Tibial nerve (tissue), 4 donors: ENCODE measurements around the gene R3HDM4. TPM values are rescaled to one million over a fixed set of nuclear protein-coding genes. Genes with fewer than 3 reads are reported as not detected.
"Not testable (repeated sequence)": the region's sequence is repeated elsewhere in the genome, so short reads cannot be mapped to it uniquely, and the experiment has no call there.

Experiments
- DNase-seq, 2 donors: peaks; one replicate each; pipeline ENCODE4 v3.0.0-alpha.2; 2019; ENCODE audit warnings: low spot score in 2 of 2
- H3K27ac ChIP-seq, 4 donors: fragments of 200-600 bp; sonication (generic) in 3 of 4; one replicate each; pipeline ENCODE4 v1.5.1; 2017 to 2019; ENCODE audit warnings: mild to moderate bottlenecking in 1 of 4
- H3K27me3 ChIP-seq, 2 donors: fragments of 200-600 bp; sonication (generic) in 1 of 2; one replicate each; pipeline versions ENCODE4 v1.5.1 to v1.6.0; 2017 to 2019
- H3K36me3 ChIP-seq, 3 donors: fragments of 200-600 bp; sonication (generic); one replicate each; pipeline ENCODE4 v1.5.1; 2018 to 2019
- H3K4me1 ChIP-seq, 4 donors: fragments of 200-600 bp; sonication (generic) in 3 of 4; one replicate each; pipeline ENCODE4 v1.5.1; 2017 to 2019
- H3K4me3 ChIP-seq, 4 donors: fragments of 200-600 bp; sonication (generic) in 3 of 4; one replicate each; pipeline ENCODE4 v1.5.1; 2017 to 2019; ENCODE audit warnings: mild to moderate bottlenecking in 1 of 4, moderate library complexity in 1 of 4
- H3K9me3 ChIP-seq, 4 donors: fragments of 200-600 bp; sonication (generic) in 3 of 4; one replicate each; pipeline ENCODE4 v1.5.1; 2017 to 2019
- EP300 ChIP-seq, 2 donors: sonication (generic); formaldehyde crosslinking; IDR thresholded peaks; one replicate each; pipeline ENCODE4 v1.6.1; 2017; ENCODE audit warnings: antibody characterized with exemption in 2 of 2, mild to moderate bottlenecking in 1 of 2
- POLR2A ChIP-seq, 2 donors: fragments of 450-650 bp; IDR thresholded peaks; one replicate each; pipeline ENCODE4 v1.6.1; 2017; ENCODE audit warnings: antibody characterized with exemption in 2 of 2, mild to moderate bottlenecking in 2 of 2, moderate library complexity in 2 of 2
- WGBS, 2 donors: methylation state at CpG; one replicate each; pipeline ENCODE4 v1.1.5; 2018; 5-methylcytosine and 5-hydroxymethylcytosine counted together
- total RNA-seq, 4 donors: library from RNA; depleted of rRNA; stranded (reverse); fragments of >200 nt; gene quantifications; one replicate each; pipeline ENCODE4 v1.1.0, GENCODE V29; 2016
- TF ChIP-seq, protein P1 (sequence below), 5 experiments: fragments of 200-600 bp in 3 of 5; fragments of 450-650 bp in 2 of 5; sonication (generic) in 3 of 5; IDR thresholded peaks; one replicate each; pipeline ENCODE4 v1.5.1; 2016 to 2019; ENCODE audit warnings: antibody characterized with exemption in 5 of 5, mild to moderate bottlenecking in 3 of 5, moderate library complexity in 2 of 5

The R3HDM4 gene
- total RNA-seq, 4 donors from 2014 or later, result 30.2 to 47.7 (median 37.6) TPM

DNA sequence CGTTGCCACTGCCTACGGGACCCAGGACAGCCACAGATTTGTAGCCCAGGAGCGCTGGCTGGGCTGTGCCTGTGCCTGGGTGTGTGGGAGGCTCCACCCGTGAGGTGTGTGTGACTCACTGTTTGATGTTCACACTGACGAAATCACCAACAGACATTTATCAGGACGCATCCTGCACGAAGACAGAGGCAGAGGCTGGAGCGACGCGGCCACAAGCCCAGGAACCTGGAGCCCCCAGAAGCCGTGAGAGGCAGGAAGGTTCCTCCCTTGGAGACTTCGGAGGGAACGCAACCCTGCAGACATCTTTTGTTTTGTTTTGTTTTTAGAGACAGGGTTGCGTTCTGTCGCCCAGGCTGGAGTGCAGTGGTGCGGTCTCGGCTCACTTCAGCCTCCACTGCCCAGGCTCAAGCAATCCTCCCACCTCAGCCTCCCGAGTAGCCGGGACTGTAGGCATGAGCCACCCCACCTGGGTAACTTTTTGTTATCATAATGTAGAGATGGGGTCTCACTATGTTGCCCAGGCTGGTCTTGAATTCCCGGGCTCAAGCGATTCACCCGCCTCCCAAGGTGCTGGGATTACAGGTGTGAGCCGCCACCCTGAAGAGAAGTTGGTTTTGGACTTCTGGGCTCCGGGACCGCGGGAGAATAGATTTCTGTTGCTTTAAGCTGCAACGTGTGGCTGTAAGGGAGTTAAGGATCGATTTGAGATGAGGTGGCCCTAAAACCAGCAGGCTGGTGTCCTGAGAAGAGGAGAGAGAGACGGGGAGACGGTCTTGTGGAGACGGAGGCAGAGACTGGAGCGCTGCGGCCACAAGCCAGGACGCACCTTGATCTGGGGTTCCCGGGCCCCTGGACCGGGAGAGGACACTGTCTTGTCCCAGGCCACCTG is 46.2 kb upstream of the R3HDM4 start:
- no peak for DNase-seq
- Histone ChIP-seq H3K36me3 (peaks cover 0 to 6% (median 0%) of the 10 kb centered on the region in 3 donors), H3K9me3 (no peaks in the 10 kb centered on the region), H3K27ac (no peak overlapping the region), H3K4me1 (peaks cover 0 to 15% (median 0%) of the 10 kb centered on the region in 4 donors), H3K4me3 (no peak overlapping the region), H3K27me3 (peaks cover 0 to 12% of the 10 kb centered on the region in 2 donors)
- TF ChIP-seq, protein P1, sequence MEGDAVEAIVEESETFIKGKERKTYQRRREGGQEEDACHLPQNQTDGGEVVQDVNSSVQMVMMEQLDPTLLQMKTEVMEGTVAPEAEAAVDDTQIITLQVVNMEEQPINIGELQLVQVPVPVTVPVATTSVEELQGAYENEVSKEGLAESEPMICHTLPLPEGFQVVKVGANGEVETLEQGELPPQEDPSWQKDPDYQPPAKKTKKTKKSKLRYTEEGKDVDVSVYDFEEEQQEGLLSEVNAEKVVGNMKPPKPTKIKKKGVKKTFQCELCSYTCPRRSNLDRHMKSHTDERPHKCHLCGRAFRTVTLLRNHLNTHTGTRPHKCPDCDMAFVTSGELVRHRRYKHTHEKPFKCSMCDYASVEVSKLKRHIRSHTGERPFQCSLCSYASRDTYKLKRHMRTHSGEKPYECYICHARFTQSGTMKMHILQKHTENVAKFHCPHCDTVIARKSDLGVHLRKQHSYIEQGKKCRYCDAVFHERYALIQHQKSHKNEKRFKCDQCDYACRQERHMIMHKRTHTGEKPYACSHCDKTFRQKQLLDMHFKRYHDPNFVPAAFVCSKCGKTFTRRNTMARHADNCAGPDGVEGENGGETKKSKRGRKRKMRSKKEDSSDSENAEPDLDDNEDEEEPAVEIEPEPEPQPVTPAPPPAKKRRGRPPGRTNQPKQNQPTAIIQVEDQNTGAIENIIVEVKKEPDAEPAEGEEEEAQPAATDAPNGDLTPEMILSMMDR (IDR thresholded peaks at IDR 0.05), result no peak
- no peak for TF ChIP-seq POLR2A (IDR thresholded peaks at IDR 0.05)
- TF ChIP-seq EP300 (IDR thresholded peaks at IDR 0.05), result no peak
- 88 to 89% methylated on average over 36 of the region's 36 CpGs for WGBS, 2 donors

DNA sequence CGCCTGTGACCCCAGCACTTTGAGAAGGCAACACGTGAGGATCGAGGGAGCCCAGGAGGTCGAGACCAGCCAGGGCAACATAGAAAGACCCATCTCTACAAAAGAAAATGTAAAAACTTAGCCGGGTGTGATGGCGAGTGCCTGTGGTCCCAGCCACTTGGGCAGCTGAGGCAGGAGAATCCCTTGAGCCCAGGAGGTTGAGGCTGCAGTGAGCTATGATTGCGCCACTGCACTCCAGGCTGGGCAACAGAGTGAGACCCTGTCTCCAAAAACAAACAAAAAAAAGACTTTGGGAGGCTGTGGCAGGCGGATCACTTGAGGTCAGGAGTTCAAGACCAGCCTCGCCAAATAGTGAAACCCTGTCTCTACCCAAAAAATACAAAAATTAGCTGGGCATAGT is 44.6 kb upstream of the R3HDM4 start:
- H3K36me3 ChIP-seq, H3K9me3 ChIP-seq, H3K27ac ChIP-seq, DNase-seq, H3K4me3 ChIP-seq: not testable (repeated sequence)
- WGBS, 2 donors, result 84 to 85% methylated on average over 9 of the region's 9 CpGs
- Histone ChIP-seq H3K27me3 (peaks cover 0 to 12% of the 10 kb centered on the region in 2 donors), H3K4me1 (peaks cover 0 to 24% (median 6%) of the 10 kb centered on the region in 4 donors)

DNA sequence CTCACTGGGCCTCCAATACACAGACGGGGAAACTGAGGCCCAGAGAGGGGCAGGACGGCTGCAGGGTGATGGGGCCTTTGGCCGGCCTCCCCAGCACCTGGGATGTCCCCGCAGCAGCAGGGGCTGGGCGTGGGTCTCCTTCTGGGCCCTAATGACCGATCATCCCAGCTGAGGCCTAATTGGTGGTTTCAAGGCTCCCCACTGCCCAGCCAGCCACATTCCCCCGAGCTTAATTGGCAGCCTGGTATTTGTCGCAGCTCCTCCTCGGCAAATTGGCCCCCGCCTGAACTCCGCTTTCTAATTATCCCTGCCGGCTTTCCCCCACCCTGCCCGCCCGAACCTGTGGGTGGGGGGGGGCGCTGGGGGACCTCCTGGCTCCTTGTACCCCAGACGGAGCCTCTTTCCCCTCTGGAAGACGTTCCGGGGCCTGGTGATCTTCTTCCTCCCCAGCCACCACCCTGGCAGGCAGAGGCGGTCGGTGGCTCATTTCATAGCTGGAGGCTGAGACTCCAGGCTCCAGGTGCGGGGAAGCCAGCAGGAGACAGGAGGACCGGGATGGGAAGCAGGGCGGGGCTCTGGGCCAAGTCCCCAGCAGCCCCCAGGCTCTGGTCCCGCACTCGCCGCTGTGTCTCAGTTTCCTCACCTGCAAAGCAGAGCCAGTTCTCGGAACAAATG is 43.9 kb upstream of the R3HDM4 start:
- DNase-seq, result no peak
- WGBS, 2 donors, result 43 to 44% methylated on average over 21 of the region's 27 CpGs

DNA sequence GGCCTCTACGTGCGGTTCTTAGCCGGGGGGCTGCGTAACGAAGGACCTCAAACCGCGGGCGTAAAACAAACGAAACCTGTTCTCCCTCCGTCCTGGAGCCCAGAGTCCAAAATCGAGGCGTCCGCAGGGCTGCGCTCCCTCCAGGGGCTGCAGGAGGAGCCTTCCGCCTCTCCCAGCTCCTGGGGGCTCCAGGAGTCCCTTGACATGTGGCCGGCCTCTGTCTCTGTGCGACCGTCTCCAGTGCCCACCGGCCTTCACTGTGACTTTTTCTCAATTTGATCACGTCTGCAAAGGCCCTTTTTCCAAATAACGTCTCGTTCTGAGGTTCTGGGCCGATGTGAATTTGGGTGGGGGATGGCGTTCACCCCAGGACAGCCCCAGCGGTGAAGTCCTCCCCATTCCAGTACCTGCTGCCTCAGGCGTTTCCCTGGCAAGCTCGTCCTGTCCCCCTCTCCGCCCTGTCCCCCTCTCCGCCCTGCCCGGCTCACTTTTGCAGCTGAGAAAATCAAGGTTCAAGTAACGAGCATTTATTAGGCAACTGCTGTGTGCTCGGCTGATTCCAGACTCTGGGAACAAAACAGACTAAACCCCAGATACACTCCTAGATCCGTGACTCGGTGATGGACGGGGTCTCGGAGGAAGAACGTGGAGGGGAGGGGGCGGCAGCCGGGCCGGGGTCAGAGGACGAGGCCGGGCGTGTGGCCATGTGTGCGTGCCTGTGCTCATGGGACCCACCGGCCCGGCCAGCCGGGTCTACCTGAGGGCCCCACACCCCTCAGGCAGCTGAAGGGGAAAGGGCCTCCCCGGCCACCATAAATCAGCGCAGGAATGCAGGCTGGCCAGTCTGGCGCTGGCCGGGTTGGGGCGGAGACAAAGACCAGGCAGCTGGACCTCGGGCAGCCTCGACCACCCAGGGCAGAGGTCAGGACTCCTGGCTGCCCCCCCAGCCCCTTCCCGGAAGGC is 43.1 kb upstream of the R3HDM4 start:
- no peak for TF ChIP-seq EP300 (IDR thresholded peaks at IDR 0.05)
- TF ChIP-seq, protein P1 (IDR thresholded peaks at IDR 0.05), result no peak
- TF ChIP-seq POLR2A (IDR thresholded peaks at IDR 0.05), result no peak
- H3K27me3 ChIP-seq, result peaks cover 0 to 9% of the 10 kb centered on the region in 2 donors
- DNase-seq, result no peak
- H3K9me3 ChIP-seq, result no peaks in the 10 kb centered on the region
- 72 to 75% methylated on average over 49 to 50 of the region's 55 CpGs for WGBS, 2 donors
- H3K36me3 ChIP-seq, result peaks cover 0 to 5% (median 0%) of the 10 kb centered on the region in 3 donors
- no peak overlapping the region for H3K4me3 ChIP-seq
- peaks cover 0 to 26% (median 12%) of the 10 kb centered on the region in 4 donors for H3K4me1 ChIP-seq
- H3K27ac ChIP-seq, result no peak overlapping the region

More for the DNA sequence above, 43.9 kb upstream of the R3HDM4 start:
- TF ChIP-seq EP300 (IDR thresholded peaks at IDR 0.05) (no peak), POLR2A (IDR thresholded peaks at IDR 0.05) (no peak)
- TF ChIP-seq, protein P1 (IDR thresholded peaks at IDR 0.05), result no peak
- H3K4me3 ChIP-seq, result no peak overlapping the region
- H3K4me1 ChIP-seq, result peaks cover 0 to 26% (median 8%) of the 10 kb centered on the region in 4 donors
- peaks cover 0 to 12% of the 10 kb centered on the region in 2 donors for H3K27me3 ChIP-seq
- H3K27ac ChIP-seq, result no peak overlapping the region
- H3K9me3 ChIP-seq, result no peaks in the 10 kb centered on the region
- peaks cover 0 to 5% (median 0%) of the 10 kb centered on the region in 3 donors for H3K36me3 ChIP-seq
